ENCODE results near the gene PCNX1.

DNA sequence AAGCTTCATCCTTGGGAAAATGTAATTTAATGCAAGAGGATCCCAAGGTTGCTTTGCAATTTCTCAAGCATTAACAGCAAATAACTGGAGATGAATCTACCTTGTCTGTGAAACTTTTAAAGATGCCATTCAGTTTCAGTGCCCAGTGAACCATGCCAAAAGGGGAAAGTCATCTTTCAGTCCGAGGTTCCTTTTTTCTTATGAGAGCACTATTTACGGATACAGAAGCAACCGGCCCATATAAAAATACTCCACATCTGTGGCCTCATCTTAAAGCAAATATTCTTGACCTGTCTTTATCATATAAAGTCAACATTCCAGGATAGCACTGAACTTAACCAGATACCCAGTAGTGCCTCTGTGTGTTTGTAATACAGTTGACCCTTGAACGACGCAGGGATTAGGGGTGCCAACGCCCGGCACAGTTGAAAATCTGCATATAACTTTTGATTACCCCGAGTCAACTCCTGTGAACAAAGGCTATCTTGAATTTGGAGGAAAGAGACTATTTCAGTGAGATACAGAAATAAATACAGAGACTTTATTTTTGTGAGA is 209.4 kb downstream of the PCNX1 start:
- TF ChIP-seq, protein P1, sequence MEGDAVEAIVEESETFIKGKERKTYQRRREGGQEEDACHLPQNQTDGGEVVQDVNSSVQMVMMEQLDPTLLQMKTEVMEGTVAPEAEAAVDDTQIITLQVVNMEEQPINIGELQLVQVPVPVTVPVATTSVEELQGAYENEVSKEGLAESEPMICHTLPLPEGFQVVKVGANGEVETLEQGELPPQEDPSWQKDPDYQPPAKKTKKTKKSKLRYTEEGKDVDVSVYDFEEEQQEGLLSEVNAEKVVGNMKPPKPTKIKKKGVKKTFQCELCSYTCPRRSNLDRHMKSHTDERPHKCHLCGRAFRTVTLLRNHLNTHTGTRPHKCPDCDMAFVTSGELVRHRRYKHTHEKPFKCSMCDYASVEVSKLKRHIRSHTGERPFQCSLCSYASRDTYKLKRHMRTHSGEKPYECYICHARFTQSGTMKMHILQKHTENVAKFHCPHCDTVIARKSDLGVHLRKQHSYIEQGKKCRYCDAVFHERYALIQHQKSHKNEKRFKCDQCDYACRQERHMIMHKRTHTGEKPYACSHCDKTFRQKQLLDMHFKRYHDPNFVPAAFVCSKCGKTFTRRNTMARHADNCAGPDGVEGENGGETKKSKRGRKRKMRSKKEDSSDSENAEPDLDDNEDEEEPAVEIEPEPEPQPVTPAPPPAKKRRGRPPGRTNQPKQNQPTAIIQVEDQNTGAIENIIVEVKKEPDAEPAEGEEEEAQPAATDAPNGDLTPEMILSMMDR (IDR thresholded peaks at IDR 0.05): no peak
- TF ChIP-seq EZH2 (IDR thresholded peaks at IDR 0.05; ENCODE audit: borderline replicate concordance, insufficient read depth, low read depth, low read length, poor library complexity, severe bottlenecking): no peak
